ENCODE data around the gene EIF4E1B.

EIF4E1B gene

GRCh38 chr5:176660530-176660859 is 30.0 kb downstream of the EIF4E1B start:
- in situ Hi-C loops (cut with HindIII; ENCODE audit: low sequenced_read_pairs): no loop called here

DNA sequence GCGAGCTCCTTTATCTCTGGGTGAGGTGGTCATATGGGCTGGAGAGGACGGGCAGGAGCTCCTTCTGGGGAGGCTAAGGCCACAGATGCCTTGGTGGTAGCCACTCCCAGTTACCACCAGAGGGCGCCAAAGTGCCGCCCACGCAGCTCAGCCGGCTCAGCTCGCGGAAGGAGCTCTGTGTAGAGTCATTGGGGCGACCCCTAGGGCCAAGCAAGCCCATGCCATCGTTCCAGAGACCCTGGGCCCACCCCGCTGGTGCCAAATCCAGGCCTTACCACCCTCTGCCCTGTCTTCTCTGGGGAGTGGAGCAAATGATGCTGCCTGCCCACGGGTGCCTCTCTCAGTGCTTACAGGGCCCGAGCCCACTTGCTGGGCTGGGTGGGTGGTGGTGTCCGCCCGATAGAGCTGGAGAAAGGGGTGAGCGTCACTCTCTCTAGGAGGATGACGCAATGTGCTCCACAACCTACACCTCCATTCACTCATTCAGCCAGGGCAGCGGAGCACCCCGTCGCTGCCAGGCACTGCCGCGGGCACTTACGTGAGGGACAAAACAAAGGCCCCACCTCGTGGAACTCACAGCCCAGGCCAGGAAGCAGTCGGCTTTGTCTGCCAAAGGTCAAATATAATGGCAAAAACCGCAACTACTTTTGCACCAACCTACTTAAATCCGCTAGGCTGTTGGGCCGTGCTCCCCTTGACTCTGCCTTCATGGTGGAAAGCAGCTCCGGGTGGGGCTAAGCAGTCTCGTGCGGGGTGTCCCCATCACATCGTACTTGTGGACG is 30.6 kb downstream of the EIF4E1B start:
- in situ Hi-C loops (cut with HindIII; ENCODE audit: low sequenced_read_pairs): no loop called here

DNA sequence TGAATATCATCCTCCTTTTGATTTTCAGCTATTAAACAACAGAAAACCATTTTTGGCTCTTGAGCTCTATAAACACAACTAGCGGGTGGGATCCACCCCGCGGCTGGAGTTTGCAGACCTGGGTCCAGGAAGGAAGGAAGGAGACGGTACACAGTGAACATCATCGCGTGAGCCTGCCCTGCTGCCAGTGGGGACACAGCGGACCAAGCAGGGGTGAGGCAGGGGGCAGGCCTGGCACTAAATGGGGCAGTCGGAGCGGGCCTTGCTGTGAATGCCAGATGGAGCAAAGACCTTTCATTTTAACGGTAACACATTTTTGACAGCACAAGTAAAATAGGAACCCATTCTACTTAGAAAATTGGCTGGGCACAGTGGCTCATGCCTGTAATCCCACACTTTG is 31.2 kb downstream of the EIF4E1B start:
- in situ Hi-C loops (cut with HindIII; ENCODE audit: low sequenced_read_pairs): no loop called here

- in situ Hi-C loops (cut with HindIII; ENCODE audit: low sequenced_read_pairs): no loop called here
Observed at GRCh38 chr5:176662371-176663333, 32.2 kb downstream of the EIF4E1B start.

DNA sequence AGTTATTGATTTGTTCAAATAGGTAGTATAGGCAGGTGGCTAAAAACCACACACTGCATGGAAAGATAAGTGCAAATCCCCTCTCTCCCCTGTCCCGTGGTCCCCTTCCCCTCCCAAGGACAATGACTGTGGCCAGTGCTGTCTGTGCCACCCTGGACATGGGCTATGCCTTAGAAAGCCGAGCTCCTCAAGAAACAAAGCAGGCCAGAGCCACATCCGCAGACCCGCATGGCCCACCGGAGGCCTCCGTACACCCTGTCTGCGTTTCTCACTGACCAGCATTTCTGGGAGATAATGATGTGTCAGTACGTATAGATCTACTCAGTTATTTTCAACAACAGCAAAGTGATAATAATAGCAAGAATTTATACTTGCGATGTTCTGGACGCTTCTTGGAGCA is 33.1 kb downstream of the EIF4E1B start:
- in situ Hi-C loops (cut with HindIII; ENCODE audit: low sequenced_read_pairs): no loop called here

DNA sequence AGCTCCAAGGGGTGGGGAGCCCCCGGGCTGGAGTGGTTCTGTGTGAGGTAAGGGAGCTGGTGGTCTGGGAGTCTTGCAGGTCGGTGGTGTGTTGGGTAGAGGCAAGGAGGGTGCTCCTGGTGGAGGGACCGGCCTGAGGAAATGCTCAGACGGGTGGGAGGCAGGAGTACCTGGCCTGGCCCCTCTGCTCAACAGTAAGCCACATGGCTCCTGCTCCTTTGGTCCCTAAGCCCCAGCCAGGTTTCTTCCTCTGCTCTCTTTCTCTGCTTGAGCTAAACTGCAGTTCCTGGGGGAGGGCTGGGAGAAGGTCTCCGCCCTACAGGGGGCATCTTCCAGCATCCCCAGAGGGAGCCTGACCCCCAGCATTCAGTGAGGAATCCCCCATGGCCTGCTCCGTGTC is 34.0 kb downstream of the EIF4E1B start:
- in situ Hi-C loops (cut with HindIII; ENCODE audit: low sequenced_read_pairs): no loop called here

DNA sequence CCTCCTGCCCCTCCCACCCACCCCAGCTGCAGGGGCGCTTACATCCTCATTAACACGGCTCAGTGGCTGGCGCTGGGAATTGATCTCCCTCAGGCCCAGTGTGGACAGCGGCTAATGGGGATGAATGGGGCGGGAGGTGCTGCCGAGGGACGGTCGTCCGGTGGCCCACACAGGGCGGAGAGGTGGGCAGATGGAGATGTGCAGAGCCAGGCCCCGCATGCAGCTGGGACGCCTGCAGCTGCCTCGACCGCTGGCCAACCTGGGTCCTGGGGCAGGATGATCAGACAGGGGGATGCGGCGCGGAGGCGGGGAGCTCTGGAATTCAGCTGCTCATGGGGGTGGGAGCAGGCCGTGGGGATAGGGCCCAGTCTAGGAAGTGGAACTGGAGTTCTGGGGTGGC is 34.4 kb downstream of the EIF4E1B start:
- in situ Hi-C loops (cut with HindIII; ENCODE audit: low sequenced_read_pairs): no loop called here

DNA sequence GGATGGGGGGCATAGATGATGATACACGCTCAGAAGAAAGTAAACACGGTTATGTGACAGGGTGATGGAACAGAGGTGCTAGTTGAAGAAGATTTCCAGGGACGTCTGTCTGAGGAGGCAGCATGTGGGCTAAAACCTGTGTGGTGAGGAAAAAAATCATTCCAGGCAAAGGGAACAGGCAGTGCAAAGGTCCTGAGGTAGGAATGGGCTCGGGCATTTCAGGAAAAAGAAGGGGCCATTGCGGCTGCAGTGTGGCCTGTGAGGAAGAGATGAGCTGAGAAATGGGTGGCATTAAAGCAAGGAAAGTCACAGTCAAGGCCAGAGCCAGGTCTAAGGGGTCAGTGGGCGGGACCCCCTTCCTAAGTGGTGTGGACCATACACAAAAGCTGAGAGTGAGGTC is 35.0 kb downstream of the EIF4E1B start:
- in situ Hi-C loops (cut with HindIII; ENCODE audit: low sequenced_read_pairs): no loop called here

DNA sequence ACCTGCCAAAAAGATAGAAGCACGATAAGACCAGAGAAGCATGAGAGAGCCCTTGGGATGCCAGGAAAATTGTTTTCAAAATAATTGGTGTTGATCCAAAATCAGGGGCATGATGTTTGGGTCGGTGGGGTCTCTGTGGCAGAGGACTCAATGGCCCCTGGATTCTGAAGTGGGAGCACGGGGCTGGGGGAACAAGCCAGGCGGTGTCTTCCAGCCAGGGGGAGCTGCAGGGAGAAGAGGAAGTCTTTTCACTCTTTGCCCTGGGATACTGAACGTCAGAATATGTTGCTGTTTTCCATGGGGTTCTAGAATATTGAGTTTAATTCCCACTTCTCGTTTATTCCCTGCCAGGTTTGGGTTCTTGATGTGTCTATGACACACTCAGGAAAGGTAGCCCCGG is 37.2 kb downstream of the EIF4E1B start:
- in situ Hi-C loops (cut with HindIII; ENCODE audit: low sequenced_read_pairs): no loop called here

DNA sequence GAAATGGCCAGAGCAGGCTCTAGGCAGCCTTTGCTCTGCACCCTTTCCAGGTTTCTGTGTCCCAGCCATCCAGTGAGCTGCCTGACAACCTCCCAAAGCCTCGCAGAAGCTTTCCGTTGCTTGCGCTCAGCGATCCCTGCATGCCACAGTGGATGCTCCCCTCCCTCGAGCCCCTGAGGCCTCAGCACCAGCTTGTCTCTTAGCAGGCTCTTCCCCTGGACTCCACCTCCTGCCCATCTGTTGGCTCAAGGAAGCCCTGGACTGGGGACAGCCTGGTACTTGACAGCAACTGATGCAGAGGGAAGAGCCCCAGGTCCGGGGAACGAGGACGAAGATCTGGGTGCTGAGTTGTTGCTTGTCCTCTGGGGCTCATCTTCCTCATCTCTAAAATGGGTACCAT is 40.0 kb downstream of the EIF4E1B start:
- in situ Hi-C loops (cut with HindIII; ENCODE audit: low sequenced_read_pairs): no loop called here

GRCh38 chr5:176671399-176671798 is 40.9 kb downstream of the EIF4E1B start:
- in situ Hi-C loops (cut with HindIII; ENCODE audit: low sequenced_read_pairs): no loop called here

DNA sequence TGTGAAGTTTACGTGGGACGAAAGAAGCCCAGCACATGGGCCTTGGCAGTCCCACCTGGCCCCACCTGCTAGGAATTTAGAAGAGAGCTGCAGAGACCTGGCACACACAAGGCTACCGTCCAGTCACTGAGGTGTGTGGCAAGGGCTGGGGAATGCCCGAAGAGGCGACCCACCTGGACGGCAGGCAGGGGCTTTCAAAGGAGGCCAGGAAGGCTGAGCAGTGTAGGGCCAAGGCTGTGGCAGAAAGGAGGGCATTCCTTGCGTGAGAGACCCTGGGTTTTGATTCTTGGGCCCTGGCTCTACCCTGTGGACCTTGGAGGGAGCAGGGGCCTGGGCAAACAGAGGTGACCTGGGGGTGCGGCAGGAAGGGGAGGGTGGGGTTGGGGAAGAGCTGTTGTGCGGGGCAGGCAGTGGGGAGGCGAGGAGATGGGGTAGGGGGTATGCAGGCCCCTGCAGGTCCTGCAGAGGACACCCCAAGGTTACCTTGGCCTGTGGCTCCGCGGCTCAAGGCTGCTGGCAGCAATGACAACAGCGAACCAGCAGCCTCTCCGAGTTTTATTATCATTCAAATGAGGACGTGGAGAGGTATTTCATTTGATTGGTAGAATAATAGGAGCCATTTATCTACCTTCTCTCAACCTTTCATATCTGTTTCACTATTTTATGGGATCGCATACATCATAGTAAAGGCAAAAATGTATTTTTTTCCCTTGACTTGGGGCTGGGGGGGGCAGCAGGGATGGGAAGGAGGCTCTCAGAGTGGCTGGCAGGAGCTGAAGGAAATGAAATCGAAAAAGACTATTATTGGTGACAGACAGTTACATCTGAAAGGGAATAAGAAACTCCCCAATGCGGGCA is 41.6 kb downstream of the EIF4E1B start:
- in situ Hi-C loops (cut with HindIII; ENCODE audit: low sequenced_read_pairs): no loop called here

GRCh38 chr5:176673651-176674583 is 43.4 kb downstream of the EIF4E1B start:
- in situ Hi-C loops (cut with HindIII; ENCODE audit: low sequenced_read_pairs): no loop called here

DNA sequence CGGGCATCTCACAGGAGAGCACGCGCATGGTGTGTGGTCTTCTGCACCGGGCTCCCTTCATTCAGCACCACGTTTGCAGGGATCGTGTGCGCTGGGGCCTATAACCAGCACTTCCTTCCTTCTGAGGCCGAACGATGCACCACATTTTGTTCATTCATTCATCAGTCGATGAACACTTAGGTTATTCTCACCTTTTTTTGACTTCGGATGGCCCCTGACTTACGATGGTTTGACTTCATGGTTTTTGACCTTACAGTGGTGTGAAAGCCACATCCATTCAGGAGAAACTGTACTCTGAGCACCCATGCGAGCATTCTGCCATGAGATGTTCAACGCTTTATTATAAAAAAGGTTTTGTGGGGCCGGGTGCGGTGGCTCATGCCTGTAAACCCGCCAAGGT is 44.3 kb downstream of the EIF4E1B start:
- in situ Hi-C loops (cut with HindIII; ENCODE audit: low sequenced_read_pairs): no loop called here

GRCh38 chr5:176675676-176676360 is 45.3 kb downstream of the EIF4E1B start:
- in situ Hi-C loops (cut with HindIII; ENCODE audit: low sequenced_read_pairs): no loop called here

DNA sequence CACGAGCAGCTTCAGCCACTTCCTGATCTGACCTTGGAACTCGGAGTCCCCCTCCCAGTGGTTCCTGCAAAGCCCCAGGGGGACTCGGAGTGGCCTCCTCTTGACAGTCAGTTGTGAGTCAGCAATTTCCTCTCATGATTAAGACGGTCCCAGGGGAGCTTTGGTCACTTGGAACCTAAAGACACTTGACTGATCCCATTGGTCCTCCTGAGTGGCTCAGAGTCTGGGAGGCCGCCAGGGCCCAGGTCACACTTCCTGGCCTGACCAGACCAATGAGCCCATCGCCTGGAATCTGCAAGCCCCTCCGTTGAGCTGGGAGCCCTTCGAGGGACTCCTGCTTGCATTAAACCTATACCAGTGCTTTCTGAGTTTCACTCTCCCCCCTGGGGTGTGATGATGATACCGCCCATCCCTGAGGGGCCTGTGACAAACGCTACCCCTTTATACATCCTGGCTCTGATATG is 45.9 kb downstream of the EIF4E1B start:
- in situ Hi-C loops (cut with HindIII; ENCODE audit: low sequenced_read_pairs): no loop called here

DNA sequence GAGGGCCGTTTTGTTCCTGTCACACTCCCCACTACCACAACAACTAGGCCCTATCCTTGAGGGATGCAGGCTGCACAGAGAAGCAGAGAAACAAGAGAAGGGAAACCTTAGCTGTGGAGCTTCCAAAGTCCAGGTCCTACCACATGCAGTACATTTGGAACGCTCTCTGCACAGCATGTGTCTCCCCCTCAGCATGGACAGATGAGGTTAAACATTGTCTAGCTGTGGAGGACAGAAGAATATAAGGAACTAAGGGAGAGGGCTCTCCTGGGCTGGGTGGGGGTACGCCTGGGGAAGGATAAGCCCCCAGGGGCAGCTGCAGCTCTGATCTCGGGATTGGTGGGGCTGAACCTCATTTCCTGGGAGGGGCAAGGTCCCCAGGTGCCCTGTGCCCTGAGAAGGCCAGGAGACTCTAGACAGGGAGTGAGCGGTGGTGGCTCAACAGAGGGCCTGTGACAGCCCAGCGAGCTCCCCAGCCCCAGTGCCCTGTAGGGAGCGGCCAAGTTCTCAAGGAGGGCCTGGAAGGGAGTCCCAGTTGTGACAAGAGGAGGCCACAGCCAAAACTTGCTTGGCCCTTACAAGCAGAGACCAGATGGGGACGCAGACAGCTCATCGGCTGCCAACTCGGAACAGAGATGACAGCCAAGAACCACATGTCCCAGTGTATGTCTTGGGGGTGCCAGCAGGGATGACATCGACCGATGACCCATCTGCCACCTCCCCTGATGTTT is 46.9 kb downstream of the EIF4E1B start:
- in situ Hi-C loops (cut with HindIII; ENCODE audit: low sequenced_read_pairs): no loop called here

DNA sequence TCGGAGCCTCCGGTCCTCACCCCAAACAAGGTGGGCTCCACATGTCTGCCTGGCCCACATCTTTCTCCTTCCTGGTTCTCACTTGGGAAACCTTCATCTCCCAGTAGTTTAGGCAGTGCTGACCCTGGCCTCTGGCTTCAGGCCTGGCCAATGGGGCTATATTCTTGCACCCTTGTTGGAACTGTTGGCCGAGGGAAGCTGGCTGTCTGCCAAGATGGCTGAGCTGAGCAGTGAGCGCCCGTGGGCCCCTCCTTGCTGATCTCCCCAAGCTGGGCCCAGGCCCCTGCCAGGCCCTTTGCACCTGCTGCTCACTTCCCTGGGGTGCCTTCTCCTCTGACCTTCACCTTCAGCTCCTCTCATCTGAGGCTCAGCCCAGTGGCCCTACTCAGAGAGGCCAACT is 48.1 kb downstream of the EIF4E1B start:
- in situ Hi-C loops (cut with HindIII; ENCODE audit: low sequenced_read_pairs): no loop called here

Measured in endothelial cell of hepatic sinusoid (primary cell).